Measurements from ENCODE around the gene CDCA7L.

CDCA7L gene

DNA sequence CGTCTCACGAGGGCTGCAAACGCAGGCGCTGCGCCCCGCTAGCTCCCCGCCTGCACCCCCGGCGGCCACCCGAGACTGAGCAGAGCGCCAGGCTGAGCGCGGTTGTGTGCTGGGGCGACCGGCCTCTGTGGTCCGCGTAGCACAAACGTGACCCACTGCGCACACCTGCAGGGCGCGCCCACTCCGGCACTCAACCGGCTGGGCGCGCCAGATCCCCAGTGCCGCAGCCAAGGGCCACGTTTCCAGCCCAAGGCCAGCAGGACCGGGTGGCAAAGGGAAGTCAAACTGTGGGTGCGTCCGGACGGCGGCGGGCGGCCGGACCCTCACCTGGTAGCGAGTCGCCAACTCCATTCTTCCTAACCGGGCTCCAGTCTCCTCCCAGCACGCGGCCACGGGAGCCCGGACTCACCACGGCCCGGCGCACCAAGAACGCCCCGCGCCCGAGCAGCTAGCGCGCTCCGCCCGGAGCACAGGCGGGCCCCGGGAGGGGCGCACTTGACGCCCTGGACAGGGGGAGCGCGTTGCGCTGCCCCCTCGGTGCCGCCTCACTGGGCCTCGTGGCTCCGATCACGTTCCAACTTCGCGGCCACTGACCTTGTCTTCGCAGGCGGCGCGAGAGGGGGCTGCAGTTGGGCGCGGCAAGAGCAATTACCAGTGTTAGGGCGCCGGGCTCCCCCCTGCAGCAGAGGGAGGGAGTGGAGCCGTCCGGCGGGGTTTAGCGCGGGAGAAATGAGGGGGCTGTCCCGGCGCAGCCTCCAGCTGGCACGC, at the start of gene CDCA7L:
TSS of gene CDCA7L (minus strand) at position 446 of the 768 bp plus-strand sequence. CDS start at position 351, 95 bp downstream.
- DNase-seq (ENCODE audit: low spot score) = peak; percentile 87

DNA sequence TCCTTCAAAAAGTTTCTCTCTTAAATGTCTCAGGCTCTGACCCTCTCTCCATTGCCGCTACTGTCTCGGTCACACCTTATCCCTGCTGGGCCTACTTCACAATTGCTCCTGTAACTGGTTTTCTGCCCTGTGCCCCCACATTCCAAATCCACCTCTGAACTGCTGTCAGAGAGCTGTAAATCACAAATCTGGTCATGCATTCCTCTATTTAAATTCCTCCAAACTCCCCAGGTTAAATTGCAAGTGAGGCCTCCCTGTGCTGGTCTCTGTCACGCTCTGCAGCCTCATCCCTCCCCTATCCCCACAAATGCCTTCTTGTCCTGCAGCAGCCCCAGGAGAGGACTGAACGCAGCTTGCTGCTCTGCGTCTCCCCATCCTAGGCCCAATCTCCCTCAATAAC, 40.4 kb upstream of the CDCA7L start:
- DNase-seq (ENCODE audit: low spot score) = no peak

DNA sequence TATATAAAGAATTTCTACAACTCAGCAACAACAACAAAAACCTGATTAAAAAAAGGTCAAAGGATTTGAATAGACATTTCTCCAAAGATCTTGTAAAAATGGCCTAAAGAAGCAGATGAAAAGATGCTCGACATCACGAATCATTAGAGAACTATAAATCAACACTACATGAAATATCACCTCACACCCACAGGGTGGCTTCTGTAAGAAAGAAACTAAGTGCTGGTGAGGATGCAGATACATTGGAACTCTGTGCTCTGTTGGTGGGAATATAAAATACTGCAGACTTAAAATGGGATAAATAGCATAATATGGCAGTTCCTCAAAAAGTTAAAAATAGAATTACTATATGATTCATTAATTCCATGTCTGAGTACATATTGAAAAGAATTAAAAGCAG, 38.3 kb upstream of the CDCA7L start:
- DNase-seq (ENCODE audit: low spot score) = no peak

DNA sequence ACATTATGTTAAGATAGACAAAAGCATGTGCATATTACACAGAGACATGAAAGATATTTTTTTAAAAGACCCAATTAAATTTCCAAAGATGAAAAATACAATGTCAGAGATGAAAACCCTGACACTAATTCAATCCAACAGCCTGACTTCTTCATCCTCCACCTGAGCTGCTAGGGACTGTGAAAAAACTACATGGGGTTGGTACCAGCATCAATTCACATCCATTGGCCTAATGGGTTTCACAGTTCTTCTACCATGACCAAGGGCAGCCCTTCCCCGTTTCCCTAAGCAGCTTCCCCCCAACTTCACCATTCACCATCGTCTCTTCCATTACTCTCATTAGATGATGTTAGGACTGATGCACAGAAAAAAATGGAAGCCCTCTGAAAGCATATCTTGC, 37.4 kb upstream of the CDCA7L start:
- DNase-seq (ENCODE audit: low spot score) = no peak

DNA sequence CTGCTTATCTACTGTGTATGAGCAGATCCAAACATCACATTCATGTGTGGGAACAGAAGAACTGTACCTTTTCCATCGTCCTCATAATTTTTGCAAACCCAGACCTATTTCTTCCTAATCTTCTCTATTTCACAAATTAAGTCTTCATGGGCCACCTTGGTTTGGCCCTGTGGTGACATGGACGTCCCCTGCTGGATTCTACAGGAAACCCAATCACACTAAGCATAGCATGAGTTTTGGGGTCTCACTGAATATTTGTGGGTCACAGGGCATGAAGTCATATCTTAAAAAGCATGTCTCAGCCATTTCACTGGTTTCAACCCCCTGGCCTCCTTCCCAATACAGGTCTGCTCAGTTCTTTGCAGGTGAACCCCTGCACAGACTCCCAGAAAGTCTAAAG, 35.8 kb upstream of the CDCA7L start:
- no peak for DNase-seq (ENCODE audit: low spot score)

GRCh38 chr7:21980926-21981500, 35.3 kb upstream of the CDCA7L start:
- DNase-seq (ENCODE audit: low spot score) = no peak

GRCh38 chr7:21972397-21972784, 26.7 kb upstream of the CDCA7L start:
- no peak for DNase-seq (ENCODE audit: low spot score)

DNA sequence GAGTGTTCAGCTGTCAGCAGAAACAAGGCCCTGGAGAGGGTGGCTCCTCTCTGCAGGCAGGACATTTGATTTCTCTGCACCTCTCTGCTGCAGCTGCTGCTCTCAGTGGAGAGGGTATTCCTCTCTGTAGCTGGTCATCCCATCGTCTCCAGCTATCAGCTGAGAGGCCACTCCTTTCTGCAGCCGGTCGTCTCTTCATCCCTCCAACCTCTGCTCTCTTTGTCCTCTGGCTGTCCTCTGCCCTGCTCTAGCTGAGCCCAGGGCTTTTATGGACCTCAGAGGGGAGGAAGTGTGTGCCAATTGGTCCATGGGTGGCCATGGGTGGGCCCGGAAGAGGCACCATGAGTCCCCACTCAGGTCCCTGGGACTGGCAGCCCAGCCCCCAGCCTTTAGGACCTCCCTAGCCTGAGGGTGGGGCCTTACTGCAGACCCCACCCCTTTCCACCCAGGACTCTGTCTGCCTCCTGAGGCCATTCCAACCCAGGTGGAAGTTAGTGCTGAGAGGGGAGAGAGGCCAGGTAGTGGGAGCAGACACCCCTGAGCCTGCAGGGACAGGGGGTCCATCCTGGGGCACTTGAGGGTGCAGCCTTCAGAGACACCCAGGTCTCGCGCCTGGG, 26.2 kb upstream of the CDCA7L start:
- no peak for DNase-seq (ENCODE audit: low spot score)

DNA sequence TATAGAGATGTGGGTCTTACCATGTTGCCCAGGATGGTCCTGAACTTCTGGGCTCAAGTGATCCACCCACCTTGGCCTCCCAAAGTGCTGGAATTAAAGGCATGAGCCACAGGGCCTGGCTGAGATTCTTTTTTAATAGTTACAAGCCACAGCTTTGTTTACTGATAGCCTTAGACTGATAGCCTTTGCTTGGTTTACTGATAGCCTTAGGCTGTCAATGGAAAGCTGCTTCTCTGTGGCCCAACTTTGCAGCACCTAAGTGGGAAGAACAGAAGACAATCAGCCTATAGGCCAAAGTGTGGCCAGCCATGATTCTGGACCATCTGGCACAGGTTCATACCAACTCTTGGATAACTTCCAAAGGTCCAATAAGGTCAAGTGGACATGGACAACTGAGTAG, 24.1 kb upstream of the CDCA7L start:
- DNase-seq (ENCODE audit: low spot score) = no peak

GRCh38 chr7:21967598-21968003, 21.9 kb upstream of the CDCA7L start:
- DNase-seq (ENCODE audit: low spot score) = no peak

- DNase-seq (ENCODE audit: low spot score) = no peak
Measured at GRCh38 chr7:21966271-21966670, 20.6 kb upstream of the CDCA7L start.

DNA sequence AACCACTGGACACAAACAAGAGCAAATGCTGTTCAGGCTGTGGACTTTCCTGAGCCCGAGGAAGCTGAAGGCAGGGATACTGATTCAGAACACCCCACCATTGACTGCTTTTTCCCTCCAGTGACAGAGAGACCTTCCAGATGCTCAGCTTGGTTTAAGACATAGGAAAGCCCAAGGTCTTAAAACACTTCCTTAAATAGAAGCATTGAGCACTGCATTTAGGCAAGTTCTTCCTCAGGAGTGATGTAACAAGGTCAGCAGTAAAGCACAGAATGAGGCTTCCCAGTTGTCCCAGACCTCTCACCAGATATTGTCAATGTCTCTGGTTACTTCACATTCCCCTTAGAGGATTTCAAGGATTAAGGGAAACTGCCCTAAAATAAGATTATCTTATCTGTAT, 19.6 kb upstream of the CDCA7L start:
- no peak for DNase-seq (ENCODE audit: low spot score)

GRCh38 chr7:21962677-21963076, 17.0 kb upstream of the CDCA7L start:
- no peak for DNase-seq (ENCODE audit: low spot score)

GRCh38 chr7:21960922-21961321, 15.2 kb upstream of the CDCA7L start:
- DNase-seq (ENCODE audit: low spot score) = no peak

DNA sequence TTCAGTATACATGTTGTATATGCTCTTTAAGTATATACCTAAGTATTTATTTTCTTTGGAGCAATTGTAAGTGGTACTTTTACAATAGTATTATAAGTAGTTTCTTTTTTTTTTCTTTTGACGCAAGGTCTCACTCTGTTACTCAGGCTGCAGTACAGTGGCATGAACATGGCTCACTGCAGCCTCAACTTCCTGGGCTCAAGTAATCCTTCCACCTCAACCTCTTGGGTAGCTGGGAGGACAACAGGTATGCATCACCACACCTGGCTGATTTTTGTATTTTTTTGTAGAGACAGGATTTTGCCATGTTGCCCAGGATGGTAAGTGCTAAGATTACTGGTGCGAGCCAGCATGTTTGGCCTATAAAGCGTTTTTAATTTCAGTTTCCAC, 13.7 kb upstream of the CDCA7L start:
- no peak for DNase-seq (ENCODE audit: low spot score)

GRCh38 chr7:21953781-21954180, 8.1 kb upstream of the CDCA7L start:
- no peak for DNase-seq (ENCODE audit: low spot score)

GRCh38 chr7:21948887-21949540, 3.3 kb upstream of the CDCA7L start:
- no peak for DNase-seq (ENCODE audit: low spot score)

- no peak for DNase-seq (ENCODE audit: low spot score)
Measured at GRCh38 chr7:21948364-21948763, 2.7 kb upstream of the CDCA7L start.

DNA sequence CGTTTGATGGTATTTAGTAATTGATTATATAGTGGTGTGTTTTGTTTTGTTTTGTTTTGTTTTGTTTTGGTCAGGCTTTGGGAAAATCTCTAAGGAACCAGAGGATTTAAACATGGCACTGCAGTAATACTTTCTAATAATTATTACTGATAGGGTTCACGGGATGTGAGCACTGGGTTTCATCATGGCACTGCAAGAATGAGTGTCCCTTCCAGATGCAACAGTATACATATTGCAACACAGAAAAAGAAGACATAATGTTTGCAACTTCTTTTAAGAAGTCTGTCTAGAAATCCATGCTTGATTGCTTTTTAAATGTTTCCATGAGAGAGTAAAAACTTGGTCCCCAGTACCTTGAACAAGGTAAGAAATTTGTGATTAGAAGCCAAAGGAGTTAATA, 2.2 kb upstream of the CDCA7L start:
- no peak for DNase-seq (ENCODE audit: low spot score)

GRCh38 chr7:21947056-21947455, 1.4 kb upstream of the CDCA7L start:
- DNase-seq (ENCODE audit: low spot score) = no peak

- DNase-seq (ENCODE audit: low spot score) = no peak
Measured at GRCh38 chr7:21946222-21946709, 567 bp upstream of the CDCA7L start.

DNA sequence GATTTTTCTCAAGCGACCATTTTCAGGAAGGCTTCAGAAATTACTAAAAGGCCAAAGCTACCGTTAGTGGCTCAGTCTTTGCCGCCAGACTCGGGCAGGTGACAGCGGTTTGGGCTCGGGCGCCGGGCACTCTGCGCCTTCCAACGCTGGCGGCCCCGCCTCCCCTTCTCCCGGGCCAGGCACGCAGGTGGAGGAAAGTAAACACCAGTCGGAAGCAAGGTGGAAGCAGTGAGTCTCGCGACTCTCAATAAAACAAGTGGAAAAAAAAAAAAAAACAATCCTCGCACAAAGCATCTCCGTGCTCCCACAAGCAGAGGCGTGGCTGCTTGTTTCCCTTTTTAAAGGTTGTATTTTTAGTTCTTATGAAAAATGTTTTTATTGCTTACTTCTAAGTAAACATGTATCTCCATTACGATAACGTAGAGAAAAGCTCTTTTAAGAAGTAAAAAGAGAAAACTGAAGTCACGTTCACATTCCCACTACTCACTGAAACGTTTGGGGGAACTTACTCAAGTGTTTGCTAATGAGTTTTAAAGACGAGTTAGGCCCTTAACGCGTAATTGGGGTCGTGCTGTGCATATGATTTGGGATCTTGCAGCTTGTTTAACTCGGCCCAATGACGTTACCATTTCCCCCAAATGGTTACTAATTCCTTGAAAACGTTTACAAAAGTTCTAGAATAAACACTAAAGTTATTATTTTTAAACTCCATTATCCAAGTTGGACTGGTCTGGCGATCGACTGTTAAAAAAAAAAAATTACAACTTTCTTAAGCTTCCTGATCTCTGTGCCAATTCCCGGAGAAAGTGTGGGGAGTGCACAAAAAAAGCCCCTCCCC, 864 bp downstream of the CDCA7L start:
- no peak for DNase-seq (ENCODE audit: low spot score)

Data from ecto neural progenitor cell (in vitro differentiated cells).